Measurements from ENCODE around the gene FKBP15. TPM values are rescaled to one million over a fixed set of nuclear protein-coding genes. Genes with fewer than 3 reads are reported as not detected.
"Not testable (repeated sequence)": the region's sequence is repeated elsewhere in the genome, so short reads cannot be mapped to it uniquely, and the experiment has no call there.

Gene FKBP15
- total RNA-seq, 1 experiment from 2014 or later, result 20.1 TPM

- no peak for DNase-seq
- TF ChIP-seq, protein P1, sequence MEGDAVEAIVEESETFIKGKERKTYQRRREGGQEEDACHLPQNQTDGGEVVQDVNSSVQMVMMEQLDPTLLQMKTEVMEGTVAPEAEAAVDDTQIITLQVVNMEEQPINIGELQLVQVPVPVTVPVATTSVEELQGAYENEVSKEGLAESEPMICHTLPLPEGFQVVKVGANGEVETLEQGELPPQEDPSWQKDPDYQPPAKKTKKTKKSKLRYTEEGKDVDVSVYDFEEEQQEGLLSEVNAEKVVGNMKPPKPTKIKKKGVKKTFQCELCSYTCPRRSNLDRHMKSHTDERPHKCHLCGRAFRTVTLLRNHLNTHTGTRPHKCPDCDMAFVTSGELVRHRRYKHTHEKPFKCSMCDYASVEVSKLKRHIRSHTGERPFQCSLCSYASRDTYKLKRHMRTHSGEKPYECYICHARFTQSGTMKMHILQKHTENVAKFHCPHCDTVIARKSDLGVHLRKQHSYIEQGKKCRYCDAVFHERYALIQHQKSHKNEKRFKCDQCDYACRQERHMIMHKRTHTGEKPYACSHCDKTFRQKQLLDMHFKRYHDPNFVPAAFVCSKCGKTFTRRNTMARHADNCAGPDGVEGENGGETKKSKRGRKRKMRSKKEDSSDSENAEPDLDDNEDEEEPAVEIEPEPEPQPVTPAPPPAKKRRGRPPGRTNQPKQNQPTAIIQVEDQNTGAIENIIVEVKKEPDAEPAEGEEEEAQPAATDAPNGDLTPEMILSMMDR (IDR thresholded peaks at IDR 0.05; ENCODE audit: insufficient read depth in 1 of 2, low read depth in 1 of 2, low read length in 1 of 2, severe bottlenecking in 1 of 2, unreplicated experiment in 1 of 2), result no peak
- BruUV-seq (replicated peaks), result no TSS peak
- POLR2A ChIA-PET, result interaction anchor here (0.6 kb wide), 1 partner anchor 1088 kb away, joined by 3 read pairs; no protein-coding TSS in a partner anchor
- Mint-ChIP-seq H3K4me1 (ENCODE audit: low read depth, unreplicated experiment) (peaks cover 21% of the 10 kb centered on the region), H3K4me3 (ENCODE audit: unreplicated experiment) (no peak overlapping the region), H3K27ac (ENCODE audit: unreplicated experiment) (no peak overlapping the region), H3K27me3 (ENCODE audit: insufficient read depth, unreplicated experiment) (peaks cover 3% of the 10 kb centered on the region), H3K9me3 (ENCODE audit: unreplicated experiment) (no peaks in the 10 kb centered on the region), H3K36me3 (ENCODE audit: insufficient read depth, unreplicated experiment) (no peaks in the 10 kb centered on the region)
- CTCF ChIA-PET, result no interaction called here
- Histone ChIP-seq H3K4me3 (ENCODE audit: low read depth, low read length) (no peak overlapping the region), H3K9me3 (no peaks in the 10 kb centered on the region), H3K4me1 (peaks cover 11% of the 10 kb centered on the region), H3K27me3 (replicated peaks; ENCODE audit: control insufficient read depth, insufficient read depth, low read length) (no peaks in the 10 kb centered on the region), H3K36me3 (ENCODE audit: control insufficient read depth, insufficient read depth, low read length) (no peaks in the 10 kb centered on the region)
- intact Hi-C loops (cut with micrococcal nuclease; ENCODE audit: unreplicated experiment), result no loop called here
These were observed 72.1 kb downstream of the FKBP15 start for GRCh38 chr9:113148781-113149510.

GRCh38 chr9:113148372-113148705, 72.7 kb downstream of the FKBP15 start:
- DNase-seq, result no peak
- intact Hi-C loops (cut with micrococcal nuclease; ENCODE audit: unreplicated experiment), result no loop called here
- TF ChIP-seq, protein P1 (IDR thresholded peaks at IDR 0.05; ENCODE audit: insufficient read depth in 1 of 2, low read depth in 1 of 2, low read length in 1 of 2, severe bottlenecking in 1 of 2, unreplicated experiment in 1 of 2), result no peak
- BruUV-seq (replicated peaks), result no TSS peak
- H3K27me3 Mint-ChIP-seq (ENCODE audit: insufficient read depth, unreplicated experiment), result peaks cover 3% of the 10 kb centered on the region
- peaks cover 11% of the 10 kb centered on the region for H3K4me1 ChIP-seq
- ChIA-PET POLR2A (no interaction called here), CTCF (no interaction called here)
- no peaks in the 10 kb centered on the region for H3K36me3 Mint-ChIP-seq (ENCODE audit: insufficient read depth, unreplicated experiment)
- no peak overlapping the region for H3K4me3 Mint-ChIP-seq (ENCODE audit: unreplicated experiment)
- no peaks in the 10 kb centered on the region for H3K9me3 Mint-ChIP-seq (ENCODE audit: unreplicated experiment)
- no peak overlapping the region for H3K27ac Mint-ChIP-seq (ENCODE audit: unreplicated experiment)
- no peaks in the 10 kb centered on the region for H3K36me3 ChIP-seq (ENCODE audit: control insufficient read depth, insufficient read depth, low read length)
- no peaks in the 10 kb centered on the region for H3K9me3 ChIP-seq
- H3K4me1 Mint-ChIP-seq (ENCODE audit: low read depth, unreplicated experiment), result peaks cover 20% of the 10 kb centered on the region
- H3K4me3 ChIP-seq (ENCODE audit: low read depth, low read length), result no peak overlapping the region
- H3K27me3 ChIP-seq (replicated peaks; ENCODE audit: control insufficient read depth, insufficient read depth, low read length), result no peaks in the 10 kb centered on the region

GRCh38 chr9:113143432-113144227, 77.4 kb downstream of the FKBP15 start:
- Mint-ChIP-seq H3K9me3 (ENCODE audit: unreplicated experiment) (no peaks in the 10 kb centered on the region), H3K27me3 (ENCODE audit: insufficient read depth, unreplicated experiment) (peaks cover 6% of the 10 kb centered on the region), H3K27ac (ENCODE audit: unreplicated experiment) (no peak overlapping the region), H3K4me3 (ENCODE audit: unreplicated experiment) (no peak overlapping the region), H3K36me3 (ENCODE audit: insufficient read depth, unreplicated experiment) (no peaks in the 10 kb centered on the region), H3K4me1 (ENCODE audit: low read depth, unreplicated experiment) (no peaks in the 10 kb centered on the region)
- no peaks in the 10 kb centered on the region for H3K27me3 ChIP-seq (replicated peaks; ENCODE audit: control insufficient read depth, insufficient read depth, low read length)
- H3K36me3 ChIP-seq (ENCODE audit: control insufficient read depth, insufficient read depth, low read length), result no peaks in the 10 kb centered on the region
- no peak for DNase-seq
- no peaks in the 10 kb centered on the region for H3K9me3 ChIP-seq
- no TSS peak for BruUV-seq (replicated peaks)
- intact Hi-C loops (cut with micrococcal nuclease; ENCODE audit: unreplicated experiment), result loop anchor here (1.0 kb wide), 1 partner anchor 18 kb away; no protein-coding TSS in a partner anchor
- ChIA-PET CTCF (interaction anchor here (1.5 kb wide), 1 partner anchor 9 kb away, joined by 4 read pairs; no protein-coding TSS in a partner anchor), POLR2A (no interaction called here)
- TF ChIP-seq, protein P1 (IDR thresholded peaks at IDR 0.05; ENCODE audit: insufficient read depth in 1 of 2, low read depth in 1 of 2, low read length in 1 of 2, severe bottlenecking in 1 of 2, unreplicated experiment in 1 of 2), result no peak
- no peaks in the 10 kb centered on the region for H3K4me1 ChIP-seq
- H3K4me3 ChIP-seq (ENCODE audit: low read depth, low read length), result no peak overlapping the region

DNA sequence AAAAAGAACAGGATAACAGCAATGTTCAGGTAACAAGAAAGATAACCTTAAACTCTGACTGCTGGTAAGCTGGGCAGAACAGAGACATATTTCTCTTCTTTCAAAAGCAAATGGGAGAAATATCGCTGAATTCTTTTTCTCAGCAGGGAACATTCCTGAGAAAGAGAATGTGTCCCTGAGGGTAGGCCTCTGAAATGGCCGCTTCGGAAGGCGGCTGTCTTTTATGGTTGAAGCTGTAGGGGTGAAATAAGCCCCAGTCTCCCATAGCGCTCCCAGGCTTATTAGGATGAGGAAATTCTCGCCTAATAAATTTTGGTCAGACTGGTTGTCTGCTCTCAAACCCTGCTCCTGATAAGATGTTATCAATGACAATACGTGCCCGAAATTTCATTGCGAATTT, 80.2 kb downstream of the FKBP15 start:
- POLR2A ChIA-PET, CTCF ChIA-PET: not testable (repeated sequence)
- H3K4me1 ChIP-seq, result peaks cover 10% of the 10 kb centered on the region

More for the DNA sequence above, 80.2 kb downstream of the FKBP15 start:
- H3K36me3 ChIP-seq (ENCODE audit: control insufficient read depth, insufficient read depth, low read length); H3K27me3 Mint-ChIP-seq (ENCODE audit: insufficient read depth, unreplicated experiment); DNase-seq; H3K36me3 Mint-ChIP-seq (ENCODE audit: insufficient read depth, unreplicated experiment); intact Hi-C loops (cut with micrococcal nuclease; ENCODE audit: unreplicated experiment); H3K9me3 ChIP-seq; H3K4me3 Mint-ChIP-seq (ENCODE audit: unreplicated experiment); H3K27ac Mint-ChIP-seq (ENCODE audit: unreplicated experiment); H3K4me1 Mint-ChIP-seq (ENCODE audit: low read depth, unreplicated experiment); H3K27me3 ChIP-seq (replicated peaks; ENCODE audit: control insufficient read depth, insufficient read depth, low read length); H3K9me3 Mint-ChIP-seq (ENCODE audit: unreplicated experiment); BruUV-seq (replicated peaks); H3K4me3 ChIP-seq (ENCODE audit: low read depth, low read length): not testable (repeated sequence)
